Measurements from ENCODE around the gene KRTAP12-3.
"Not testable (repeated sequence)": the region's sequence is repeated elsewhere in the genome, so short reads cannot be mapped to it uniquely, and the experiment has no call there.

Gene KRTAP12-3

GRCh38 chr21:44627181-44627822, 30.4 kb upstream of the KRTAP12-3 start:
- not testable (repeated sequence) for DNase-seq (ENCODE audit: low read depth in 1 of 2, low spot score in 1 of 2)

- not testable (repeated sequence) for DNase-seq (ENCODE audit: low read depth in 1 of 2, low spot score in 1 of 2)
Observed at GRCh38 chr21:44627831-44628233, 29.9 kb upstream of the KRTAP12-3 start.

GRCh38 chr21:44628707-44629391, 28.9 kb upstream of the KRTAP12-3 start:
- no peak for DNase-seq (ENCODE audit: low read depth in 1 of 2, low spot score in 1 of 2)

- DNase-seq (ENCODE audit: low read depth in 1 of 2, low spot score in 1 of 2): no peak
Observed at GRCh38 chr21:44630440-44630839, 27.3 kb upstream of the KRTAP12-3 start.

GRCh38 chr21:44632067-44632466, 25.7 kb upstream of the KRTAP12-3 start:
- DNase-seq (ENCODE audit: low read depth in 1 of 2, low spot score in 1 of 2): no peak

- DNase-seq (ENCODE audit: low read depth in 1 of 2, low spot score in 1 of 2): no peak
Observed at GRCh38 chr21:44636209-44637017, 21.3 kb upstream of the KRTAP12-3 start.

GRCh38 chr21:44637018-44637850, 20.5 kb upstream of the KRTAP12-3 start, which contains the start of gene KRTAP10-10:
Gene KRTAP10-10 (plus strand): TSS chr21:44637356. CDS start chr21:44637418, 62 bp downstream.
- DNase-seq (ENCODE audit: low read depth in 1 of 2, low spot score in 1 of 2): no peak

GRCh38 chr21:44637851-44638348, 19.8 kb upstream of the KRTAP12-3 start:
- not testable (repeated sequence) for DNase-seq (ENCODE audit: low read depth in 1 of 2, low spot score in 1 of 2)

- DNase-seq (ENCODE audit: low read depth in 1 of 2, low spot score in 1 of 2): not testable (repeated sequence)
Observed at GRCh38 chr21:44638506-44639330, 19.0 kb upstream of the KRTAP12-3 start.

- DNase-seq (ENCODE audit: low read depth in 1 of 2, low spot score in 1 of 2): no peak
Observed at GRCh38 chr21:44639331-44639655, 18.4 kb upstream of the KRTAP12-3 start.

- no peak for DNase-seq (ENCODE audit: low read depth in 1 of 2, low spot score in 1 of 2)
Observed at GRCh38 chr21:44640761-44641160, 17.0 kb upstream of the KRTAP12-3 start.

- DNase-seq (ENCODE audit: low read depth in 1 of 2, low spot score in 1 of 2): no peak
Observed at GRCh38 chr21:44643741-44644310, 13.9 kb upstream of the KRTAP12-3 start.

GRCh38 chr21:44644878-44645277, 12.9 kb upstream of the KRTAP12-3 start:
- DNase-seq (ENCODE audit: low read depth in 1 of 2, low spot score in 1 of 2): no peak

- not testable (repeated sequence) for DNase-seq (ENCODE audit: low read depth in 1 of 2, low spot score in 1 of 2)
Observed at GRCh38 chr21:44646366-44647221, 11.1 kb upstream of the KRTAP12-3 start, which contains the start of gene KRTAP10-11. Gene KRTAP10-11 (plus strand): TSS chr21:44646414. CDS start chr21:44646459, 45 bp downstream.

- DNase-seq (ENCODE audit: low read depth in 1 of 2, low spot score in 1 of 2): no peak
Observed at GRCh38 chr21:44647222-44647552, 10.5 kb upstream of the KRTAP12-3 start.

- DNase-seq (ENCODE audit: low read depth in 1 of 2, low spot score in 1 of 2): no peak
Observed at GRCh38 chr21:44648557-44649311, 9.0 kb upstream of the KRTAP12-3 start.

- no peak for DNase-seq (ENCODE audit: low read depth in 1 of 2, low spot score in 1 of 2)
Observed at GRCh38 chr21:44649521-44650100, 8.1 kb upstream of the KRTAP12-3 start.

Measured in activated CD4-positive, alpha-beta T cell treated with anti-CD3 and anti-CD28 coated beads, Interleukin-2, amount 50 U/mL, for 24 hours (primary cell).